Left ventricle myocardium inferior (tissue), 1 donor: ENCODE measurements around the gene AVPR1B. TPM values are rescaled to one million over a fixed set of nuclear protein-coding genes. Genes with fewer than 3 reads are reported as not detected.

ENCODE experiments used
- DNase-seq: peaks from one replicate; pipeline ENCODE4 v3.0.0-alpha.2; 2020
- H3K27ac ChIP-seq: fragments of 200-600 bp; replicated peaks from 2 replicates; pipeline ENCODE4 v1.8.0; 2021
- H3K27me3 ChIP-seq: fragments of 200-600 bp; 2 replicates; pipeline ENCODE4 v1.8.0; 2021; ENCODE audit warnings: low read depth
- H3K36me3 ChIP-seq: fragments of 200-600 bp; 2 replicates; pipeline ENCODE4 v1.8.0; 2021
- H3K4me1 ChIP-seq: fragments of 200-600 bp; 2 replicates; pipeline ENCODE4 v1.8.0; 2021
- H3K4me3 ChIP-seq: fragments of 200-600 bp; 2 replicates; pipeline ENCODE4 v1.8.0; 2021; ENCODE audit warnings: mild to moderate bottlenecking, moderate library complexity
- H3K9me3 ChIP-seq: fragments of 200-600 bp; replicated peaks from 2 replicates; pipeline ENCODE4 v1.8.0; 2021
- intact Hi-C: fragments of 100-400 bp; cut with micrococcal nuclease; formaldehyde crosslinking; loops from one replicate; pipeline ENCODE4 v1.11.0; 2022
- total RNA-seq: library from RNA; stranded (reverse); fragmentation: NEBNext Ultra II Directional; extraction: Animal tissue kit (Norgen Biotek cat#: 25700); gene quantifications from one replicate; pipeline ENCODE4 v1.2.1, GENCODE V29; 2021
- TF ChIP-seq, protein P1 (sequence below): fragments of 200-600 bp; IDR thresholded peaks from 2 replicates; pipeline ENCODE4 v1.8.0; 2021; ENCODE audit warnings: antibody characterized with exemption, mild to moderate bottlenecking, borderline replicate concordance
- donor health status: DM: no; HTN: yes; CAD: no; lungs with severe emphysema.

Gene AVPR1B
- total RNA-seq, 1 donor from 2014 or later = not detected

DNA sequence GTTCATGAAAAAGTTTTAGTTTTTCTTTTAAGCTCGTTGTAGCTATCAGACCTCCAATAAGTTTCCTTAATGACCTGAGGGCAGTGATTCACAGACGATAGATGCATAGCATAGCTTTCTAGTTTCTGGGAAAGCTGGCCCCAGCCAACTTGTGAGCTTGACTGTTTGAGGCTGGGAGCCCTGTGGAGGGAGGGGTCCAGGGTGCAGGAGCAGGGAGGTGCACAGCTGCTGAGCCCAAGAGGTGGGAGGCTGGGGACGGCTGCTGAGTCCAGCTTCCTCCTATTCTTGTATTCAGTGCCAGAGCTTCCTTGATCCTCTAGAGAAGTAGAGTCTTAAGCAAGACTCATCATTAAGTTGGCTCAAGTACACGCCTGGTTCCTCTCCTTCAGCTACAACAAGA is 11.0 kb upstream of the AVPR1B start:
- Histone ChIP-seq H3K9me3 (no peaks in the 10 kb centered on the region), H3K36me3 (no peaks in the 10 kb centered on the region), H3K4me3 (no peak overlapping the region), H3K27ac (no peak overlapping the region), H3K4me1 (peaks cover 14% of the 10 kb centered on the region), H3K27me3 (no peaks in the 10 kb centered on the region)
- DNase-seq = no peak
- intact Hi-C loops = no loop called here
- TF ChIP-seq, protein P1, sequence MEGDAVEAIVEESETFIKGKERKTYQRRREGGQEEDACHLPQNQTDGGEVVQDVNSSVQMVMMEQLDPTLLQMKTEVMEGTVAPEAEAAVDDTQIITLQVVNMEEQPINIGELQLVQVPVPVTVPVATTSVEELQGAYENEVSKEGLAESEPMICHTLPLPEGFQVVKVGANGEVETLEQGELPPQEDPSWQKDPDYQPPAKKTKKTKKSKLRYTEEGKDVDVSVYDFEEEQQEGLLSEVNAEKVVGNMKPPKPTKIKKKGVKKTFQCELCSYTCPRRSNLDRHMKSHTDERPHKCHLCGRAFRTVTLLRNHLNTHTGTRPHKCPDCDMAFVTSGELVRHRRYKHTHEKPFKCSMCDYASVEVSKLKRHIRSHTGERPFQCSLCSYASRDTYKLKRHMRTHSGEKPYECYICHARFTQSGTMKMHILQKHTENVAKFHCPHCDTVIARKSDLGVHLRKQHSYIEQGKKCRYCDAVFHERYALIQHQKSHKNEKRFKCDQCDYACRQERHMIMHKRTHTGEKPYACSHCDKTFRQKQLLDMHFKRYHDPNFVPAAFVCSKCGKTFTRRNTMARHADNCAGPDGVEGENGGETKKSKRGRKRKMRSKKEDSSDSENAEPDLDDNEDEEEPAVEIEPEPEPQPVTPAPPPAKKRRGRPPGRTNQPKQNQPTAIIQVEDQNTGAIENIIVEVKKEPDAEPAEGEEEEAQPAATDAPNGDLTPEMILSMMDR = no peak

DNA sequence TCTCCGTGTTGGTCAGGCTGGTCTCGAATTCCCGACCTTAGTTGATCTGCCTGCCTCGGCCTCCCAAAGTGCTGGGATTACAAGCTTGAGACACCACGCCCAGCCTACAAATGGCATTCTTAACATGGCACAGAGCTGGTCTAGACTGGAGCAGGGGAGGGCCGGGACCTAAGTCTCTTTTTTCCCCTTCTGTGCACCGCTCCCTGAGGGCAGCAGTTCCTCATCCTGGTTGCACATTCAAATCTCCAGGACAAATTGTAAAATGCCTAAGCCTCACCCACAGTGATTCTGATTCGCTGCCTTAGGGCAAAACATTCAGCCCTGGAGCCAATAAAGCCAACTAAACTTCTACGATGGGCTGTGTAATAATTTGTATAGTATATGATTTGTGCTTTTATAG is 10.1 kb upstream of the AVPR1B start:
- Histone ChIP-seq H3K4me3 (no peak overlapping the region), H3K9me3 (peaks cover 6% of the 10 kb centered on the region), H3K4me1 (peaks cover 14% of the 10 kb centered on the region), H3K27ac (no peak overlapping the region), H3K36me3 (no peaks in the 10 kb centered on the region), H3K27me3 (no peaks in the 10 kb centered on the region)
- DNase-seq = no peak
- TF ChIP-seq, protein P1 = no peak
- intact Hi-C loops = no loop called here

DNA sequence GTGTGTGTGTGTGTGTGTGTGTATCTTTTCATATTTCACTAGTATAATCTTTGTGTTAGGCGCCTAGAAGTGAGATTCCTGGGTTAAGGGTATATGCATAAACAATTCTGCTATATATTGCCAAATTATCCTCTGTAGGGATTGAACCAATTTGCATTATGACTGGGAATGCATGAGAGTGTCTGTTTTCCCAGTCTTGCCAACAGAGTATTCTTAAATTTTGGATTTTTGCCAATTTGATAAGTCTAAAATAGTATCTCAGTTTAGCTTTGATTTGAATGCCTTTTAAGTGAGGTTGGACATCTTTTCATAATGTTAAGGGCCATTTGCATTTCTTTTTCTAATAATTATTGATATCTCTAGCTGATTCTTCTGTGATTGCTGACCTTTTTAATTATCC is 8.2 kb upstream of the AVPR1B start:
- Histone ChIP-seq H3K27ac (no peak overlapping the region), H3K36me3 (no peaks in the 10 kb centered on the region), H3K4me3 (no peak overlapping the region), H3K9me3 (peaks cover 26% of the 10 kb centered on the region), H3K27me3 (no peaks in the 10 kb centered on the region), H3K4me1 (peaks cover 11% of the 10 kb centered on the region)
- intact Hi-C loops = no loop called here
- TF ChIP-seq, protein P1 = no peak
- DNase-seq = no peak

DNA sequence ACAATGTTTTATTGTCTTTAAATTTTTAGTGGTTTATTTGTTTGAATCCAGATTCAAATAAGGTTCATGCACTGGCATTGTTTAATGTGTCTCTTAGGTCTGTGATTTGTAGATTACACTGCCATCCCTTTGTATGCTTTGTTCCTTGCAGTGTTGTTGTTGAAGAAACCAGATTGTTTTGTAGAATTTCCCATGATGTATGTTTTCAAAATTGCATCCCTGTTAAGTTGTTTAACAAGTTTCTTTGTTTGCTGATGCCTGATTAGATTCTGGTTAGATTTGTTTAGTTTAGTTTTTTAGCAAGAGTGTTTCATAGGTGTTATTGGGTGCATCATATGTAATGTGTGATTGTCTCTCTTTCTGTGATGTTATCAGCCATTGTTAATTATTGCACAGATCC is 5.5 kb upstream of the AVPR1B start:
- no peak overlapping the region for H3K4me3 ChIP-seq
- TF ChIP-seq, protein P1 = no peak
- H3K27me3 ChIP-seq = peaks cover 6% of the 10 kb centered on the region
- no peak overlapping the region for H3K27ac ChIP-seq
- H3K9me3 ChIP-seq = peaks cover 29% of the 10 kb centered on the region
- no peaks in the 10 kb centered on the region for H3K36me3 ChIP-seq
- intact Hi-C loops = no loop called here
- DNase-seq = no peak
- peaks cover 15% of the 10 kb centered on the region for H3K4me1 ChIP-seq

DNA sequence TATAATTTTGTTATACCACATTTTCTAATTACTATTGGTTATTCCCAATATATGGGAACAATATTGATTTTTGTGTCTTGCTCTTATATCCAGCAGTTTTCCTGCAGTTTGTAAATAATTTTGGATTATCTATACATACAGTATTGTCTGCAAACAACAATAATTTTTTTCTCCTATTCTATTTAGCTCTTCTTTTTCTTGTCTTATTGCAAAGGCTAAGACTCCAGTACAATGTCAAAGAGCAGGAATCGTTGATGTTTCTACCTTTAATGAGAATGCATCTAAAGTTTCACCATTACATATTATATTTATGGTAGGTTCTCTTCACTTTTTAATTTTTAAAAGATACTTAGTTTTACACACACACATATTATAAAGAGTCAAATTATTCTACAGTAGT is 4.1 kb upstream of the AVPR1B start:
- intact Hi-C loops = no loop called here
- Histone ChIP-seq H3K27ac (no peak overlapping the region), H3K4me3 (no peak overlapping the region), H3K27me3 (peaks cover 10% of the 10 kb centered on the region), H3K9me3 (peaks cover 29% of the 10 kb centered on the region), H3K36me3 (no peaks in the 10 kb centered on the region), H3K4me1 (peaks cover 24% of the 10 kb centered on the region)
- DNase-seq = no peak
- TF ChIP-seq, protein P1 = no peak

DNA sequence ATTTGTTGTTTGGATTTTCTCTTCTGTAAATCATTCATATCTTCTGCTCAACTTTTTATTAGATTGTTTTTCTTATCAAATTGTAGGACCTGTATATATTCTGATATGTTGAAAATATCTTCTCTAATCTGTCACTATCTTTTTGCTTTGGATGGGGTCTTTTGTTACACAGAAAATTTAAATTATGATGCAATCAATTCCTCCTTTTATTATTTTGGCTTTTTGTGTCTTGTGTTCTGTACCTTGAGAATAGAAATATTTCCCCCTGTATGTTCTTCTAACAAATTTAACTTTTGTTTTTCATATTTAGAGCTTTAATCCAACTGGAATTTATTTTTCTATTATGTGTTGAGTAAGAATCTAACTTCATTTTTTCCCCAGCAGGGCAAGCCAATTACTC is 3.2 kb upstream of the AVPR1B start:
- Histone ChIP-seq H3K4me3 (no peak overlapping the region), H3K4me1 (peaks cover 19% of the 10 kb centered on the region), H3K9me3 (peaks cover 29% of the 10 kb centered on the region), H3K27me3 (peaks cover 10% of the 10 kb centered on the region), H3K27ac (no peak overlapping the region), H3K36me3 (no peaks in the 10 kb centered on the region)
- TF ChIP-seq, protein P1 = no peak
- no peak for DNase-seq
- intact Hi-C loops = no loop called here
